ENCODE results near the gene POLR3GL. TPM values are rescaled to one million over a fixed set of nuclear protein-coding genes. Genes with fewer than 3 reads are reported as not detected.
"Not testable (repeated sequence)": the region's sequence is repeated elsewhere in the genome, so short reads cannot be mapped to it uniquely, and the experiment has no call there.

Gene POLR3GL
- total RNA-seq, 1 experiment from 2014 or later, result 9.9 TPM

- H3K4me3 Mint-ChIP-seq (ENCODE audit: low read depth, unreplicated experiment), result no peak within 1 kb of the TSS
- H3K4me1 Mint-ChIP-seq (ENCODE audit: low read depth, unreplicated experiment), result peaks cover 16% of the 10 kb centered on the region
- intact Hi-C loops (cut with micrococcal nuclease; ENCODE audit: unreplicated experiment), result loop anchor here (2.0 to 5.0 kb wide), 2 partner anchors 35 to 38 kb away; partner anchors contain the start of genes ANKRD34A and POLR3GL
- no peaks in the 10 kb centered on the region for H3K9me3 Mint-ChIP-seq (ENCODE audit: low read depth, unreplicated experiment)
- TF ChIP-seq CTCF (IDR thresholded peaks at IDR 0.05; ENCODE audit: unreplicated experiment), result peak; percentile 82
- H3K27me3 Mint-ChIP-seq (ENCODE audit: unreplicated experiment), result no peaks in the 10 kb centered on the region
- peak; percentile 95 for DNase-seq
- H3K27ac Mint-ChIP-seq (ENCODE audit: unreplicated experiment), result no peak within 1 kb of the TSS
- CTCF ChIA-PET, result interaction anchor here (0.5 to 2.2 kb wide), 19 partner anchors 8 to 110 kb away, joined by 3 to 17 read pairs (median 4); partner anchors contain the start of genes ANKRD34A, LIX1L, NUDT17 and PEX11B
- H3K36me3 Mint-ChIP-seq (ENCODE audit: insufficient read depth, unreplicated experiment), result peaks cover 16% of the 10 kb centered on the region
- BruUV-seq (replicated peaks), result no TSS peak
These were observed 37.2 kb upstream of the POLR3GL start, which contains the start of gene RBM8A for GRCh38 chr1:145927063-145927886. RBM8A (minus strand) TSS chr1:145927484; CDS start chr1:145927426, 58 bp downstream.

- Mint-ChIP-seq H3K27ac (ENCODE audit: unreplicated experiment) (peak overlapping the region; percentile 68), H3K4me3 (ENCODE audit: low read depth, unreplicated experiment) (peak overlapping the region; percentile 45), H3K27me3 (ENCODE audit: unreplicated experiment) (no peaks in the 10 kb centered on the region), H3K9me3 (ENCODE audit: low read depth, unreplicated experiment) (no peaks in the 10 kb centered on the region), H3K36me3 (ENCODE audit: insufficient read depth, unreplicated experiment) (peaks cover 12% of the 10 kb centered on the region), H3K4me1 (ENCODE audit: low read depth, unreplicated experiment) (peaks cover 16% of the 10 kb centered on the region)
- no peak for TF ChIP-seq CTCF (IDR thresholded peaks at IDR 0.05; ENCODE audit: unreplicated experiment)
- CTCF ChIA-PET, result interaction anchor here (0.7 to 2.2 kb wide), 17 partner anchors 9 to 109 kb away, joined by 3 to 17 read pairs (median 5); partner anchors contain the start of genes ANKRD34A, LIX1L, NUDT17 and PEX11B
- TSS peak; percentile 98 for BruUV-seq (replicated peaks)
- no peak for DNase-seq
- intact Hi-C loops (cut with micrococcal nuclease; ENCODE audit: unreplicated experiment), result loop anchor here (2.0 to 5.0 kb wide), 2 partner anchors 36 to 37 kb away; partner anchors contain the start of genes ANKRD34A and POLR3GL
These were observed 36.4 kb upstream of the POLR3GL start for GRCh38 chr1:145927916-145928643.

- H3K27ac Mint-ChIP-seq (ENCODE audit: unreplicated experiment); intact Hi-C loops (cut with micrococcal nuclease; ENCODE audit: unreplicated experiment); DNase-seq; H3K27me3 Mint-ChIP-seq (ENCODE audit: unreplicated experiment); H3K4me3 Mint-ChIP-seq (ENCODE audit: low read depth, unreplicated experiment); H3K36me3 Mint-ChIP-seq (ENCODE audit: insufficient read depth, unreplicated experiment); CTCF ChIA-PET; H3K9me3 Mint-ChIP-seq (ENCODE audit: low read depth, unreplicated experiment); BruUV-seq (replicated peaks); H3K4me1 Mint-ChIP-seq (ENCODE audit: low read depth, unreplicated experiment): not testable (repeated sequence)
These were observed 31.9 kb upstream of the POLR3GL start for GRCh38 chr1:145932522-145933009.

GRCh38 chr1:145935708-145936107 lies 28.8 kb upstream of the POLR3GL start:
- no peak overlapping the region for H3K4me3 Mint-ChIP-seq (ENCODE audit: low read depth, unreplicated experiment)
- no peak for TF ChIP-seq CTCF (IDR thresholded peaks at IDR 0.05; ENCODE audit: unreplicated experiment)
- BruUV-seq (replicated peaks), result no TSS peak
- H3K27ac Mint-ChIP-seq (ENCODE audit: unreplicated experiment), result no peak overlapping the region
- H3K4me1 Mint-ChIP-seq (ENCODE audit: low read depth, unreplicated experiment), result no peaks in the 10 kb centered on the region
- CTCF ChIA-PET, result no interaction called here
- H3K27me3 Mint-ChIP-seq (ENCODE audit: unreplicated experiment), result no peaks in the 10 kb centered on the region
- intact Hi-C loops (cut with micrococcal nuclease; ENCODE audit: unreplicated experiment), result no loop called here
- H3K9me3 Mint-ChIP-seq (ENCODE audit: low read depth, unreplicated experiment), result no peaks in the 10 kb centered on the region
- no peaks in the 10 kb centered on the region for H3K36me3 Mint-ChIP-seq (ENCODE audit: insufficient read depth, unreplicated experiment)
- no peak for DNase-seq
